HG03378 (cell line): ENCODE data around the gene RPL27A.
A peak's percentile ranks its signal among the peaks of the same experiment; 100 is the strongest.

Source experiments
- ATAC-seq: cut with Tn5 transposase; IDR thresholded peaks from one replicate; pipeline ENCODE4 v1.9.1; 2021; ENCODE audit warnings: mild to moderate bottlenecking, moderate library complexity; ENCODE audit not compliant: unreplicated experiment

RPL27A gene

DNA sequence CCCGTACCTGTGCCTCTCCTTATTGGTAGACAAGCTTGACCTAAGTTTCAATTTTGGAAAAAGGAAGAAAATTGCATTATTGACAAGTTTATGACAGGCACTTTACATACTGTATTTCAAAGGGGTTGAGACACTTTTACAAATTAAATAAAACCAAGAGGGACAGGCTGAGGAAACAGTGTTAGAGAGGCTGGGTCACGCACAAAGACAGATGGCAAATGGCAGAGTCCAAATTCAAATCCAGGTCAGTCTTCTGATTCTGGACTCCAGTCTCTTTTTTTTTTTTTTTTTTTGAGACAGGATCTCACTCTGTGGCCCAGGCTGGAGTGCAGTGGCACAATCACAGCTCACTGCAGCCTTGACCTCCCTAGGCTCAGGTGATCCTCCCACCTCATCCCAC is 10.2 kb upstream of the RPL27A start:
- no peak for ATAC-seq

DNA sequence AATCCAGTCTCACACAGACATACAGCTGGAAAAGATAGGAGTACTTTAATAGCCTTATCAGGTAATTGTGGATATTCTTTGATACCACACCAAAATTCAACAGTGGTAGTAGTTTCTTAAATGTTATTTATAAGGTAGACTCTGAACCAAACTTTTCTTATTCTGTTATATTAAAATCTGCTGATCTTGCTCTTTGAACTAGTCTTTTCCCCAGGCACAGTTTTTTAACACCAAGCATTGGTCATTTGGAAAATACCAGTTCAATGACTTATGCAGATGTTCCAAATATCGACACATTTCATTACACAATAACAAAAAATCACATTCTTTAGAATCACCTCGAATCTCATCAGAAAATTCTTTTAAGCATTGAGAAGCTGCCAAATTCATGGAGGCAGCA is 7.7 kb upstream of the RPL27A start:
- ATAC-seq = no peak

DNA sequence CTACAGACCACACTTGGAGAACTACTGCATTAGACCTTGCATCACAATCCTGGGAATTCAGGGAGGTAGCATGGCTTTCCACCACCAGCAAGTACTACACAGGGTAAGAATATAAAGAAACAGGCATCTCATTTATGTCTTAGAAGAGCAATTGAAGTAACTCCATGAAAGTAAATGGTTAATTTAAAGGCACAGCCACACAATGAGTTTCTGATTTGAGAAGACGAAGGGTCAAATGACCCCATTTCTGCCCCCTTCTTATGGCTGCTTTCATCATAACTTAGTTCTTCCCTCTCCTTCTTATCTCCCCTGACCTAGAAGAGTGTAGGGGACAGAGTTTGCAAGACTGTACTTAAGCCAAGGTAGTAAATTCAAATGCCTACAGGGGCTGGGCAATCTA is 6.1 kb upstream of the RPL27A start:
- no peak for ATAC-seq

DNA sequence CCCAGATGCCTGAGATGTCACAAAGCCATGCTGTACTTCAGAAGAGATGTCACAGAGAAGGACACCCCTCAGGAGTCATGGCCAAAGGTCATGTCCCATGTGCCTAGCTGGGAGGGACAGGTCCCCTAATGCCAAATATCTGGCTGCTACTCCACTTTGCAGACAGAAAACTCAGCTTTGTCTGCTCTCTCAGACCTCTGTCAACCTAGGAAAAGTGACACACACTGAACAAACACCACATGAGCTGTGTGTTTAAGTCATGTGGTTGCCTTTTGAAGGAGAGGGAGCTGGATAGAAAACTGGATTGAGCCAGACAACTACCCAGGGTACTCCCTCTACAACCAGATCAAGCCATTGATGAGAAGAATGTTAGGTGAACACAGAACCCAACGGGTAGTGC is 3.6 kb upstream of the RPL27A start:
- no peak for ATAC-seq

DNA sequence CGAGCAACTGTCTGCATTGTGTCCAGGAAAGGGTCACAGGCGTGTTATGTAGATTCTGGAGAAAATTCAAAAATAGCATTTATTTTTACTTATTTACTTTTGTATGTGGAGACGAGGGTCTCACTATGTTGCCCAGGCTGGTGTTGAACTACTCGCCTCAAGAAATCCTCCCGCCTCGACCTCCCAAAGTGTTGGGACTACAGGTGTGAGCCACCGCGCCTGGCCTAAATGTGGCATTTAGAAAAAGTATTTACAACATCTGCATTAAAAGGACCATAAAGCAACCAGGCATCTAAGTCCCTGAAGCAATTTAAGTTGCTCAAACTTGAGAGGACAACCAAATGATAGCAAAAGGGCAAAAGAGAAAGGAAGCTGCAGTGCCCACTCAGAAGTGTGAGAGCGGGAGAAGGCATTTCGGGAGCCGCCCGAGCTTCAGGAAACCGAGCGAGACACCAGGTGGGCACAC is 722 bp upstream of the RPL27A start:
- no peak for ATAC-seq

DNA sequence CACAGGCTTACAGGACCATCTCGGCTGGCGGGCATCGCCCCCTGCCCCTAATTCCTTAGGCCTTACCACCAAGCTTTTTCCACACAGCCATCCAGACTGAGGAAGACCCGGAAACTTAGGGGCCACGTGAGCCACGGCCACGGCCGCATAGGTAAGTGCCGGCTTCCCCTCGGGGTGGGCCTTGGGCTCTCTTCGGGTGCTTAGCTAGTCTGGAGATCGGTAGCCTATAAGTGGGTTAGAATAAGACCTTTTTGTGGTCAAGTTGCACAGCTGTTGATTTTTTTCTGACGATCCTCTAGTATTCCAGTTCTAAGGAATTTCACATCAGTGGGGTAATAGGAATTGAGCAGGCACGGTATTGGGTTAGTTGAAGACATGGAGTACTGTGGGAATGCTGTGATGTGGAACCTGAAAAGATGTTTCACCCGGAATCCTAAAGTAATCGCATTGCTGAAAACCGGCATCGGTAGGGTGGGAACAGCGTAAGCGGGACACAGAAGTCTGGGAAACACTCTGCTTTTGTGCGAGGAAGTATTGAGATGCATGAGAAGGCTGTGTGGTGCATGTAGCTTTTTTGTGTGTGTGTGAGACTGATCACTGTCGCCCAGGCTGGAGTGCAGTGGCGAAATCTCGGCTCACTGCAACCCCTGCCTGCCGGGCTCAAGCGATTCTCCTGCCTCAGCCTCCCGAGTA is 669 bp downstream of the RPL27A start:
- no peak for ATAC-seq

DNA sequence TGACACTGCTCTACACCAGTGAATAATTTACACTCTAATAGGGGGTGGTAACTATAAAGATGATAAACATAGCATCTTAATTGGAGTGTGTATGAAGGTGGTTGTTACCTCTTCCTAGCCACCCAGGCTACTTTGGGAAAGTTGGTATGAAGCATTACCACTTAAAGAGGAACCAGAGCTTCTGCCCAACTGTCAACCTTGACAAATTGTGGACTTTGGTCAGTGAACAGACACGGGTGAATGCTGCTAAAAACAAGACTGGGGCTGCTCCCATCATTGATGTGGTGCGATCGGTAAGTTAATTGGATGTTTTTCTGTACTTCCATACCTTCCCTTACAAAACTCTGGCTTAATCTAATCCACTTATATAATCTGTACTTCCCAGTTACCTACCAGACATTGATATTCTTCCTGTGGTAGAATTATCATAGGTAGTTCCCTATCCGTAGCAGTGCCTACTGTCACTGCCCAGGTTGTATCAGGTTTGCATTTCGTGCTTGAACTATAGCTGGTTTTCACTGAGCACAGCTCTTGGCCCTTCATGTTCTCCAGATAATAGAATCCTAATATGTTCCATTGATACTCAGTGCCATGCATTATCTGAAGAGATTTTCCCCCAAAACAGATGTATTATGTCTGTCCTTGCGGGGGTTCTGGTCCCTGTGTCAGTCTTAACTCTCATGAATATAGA is 2.2 kb downstream of the RPL27A start:
- ATAC-seq = no peak

DNA sequence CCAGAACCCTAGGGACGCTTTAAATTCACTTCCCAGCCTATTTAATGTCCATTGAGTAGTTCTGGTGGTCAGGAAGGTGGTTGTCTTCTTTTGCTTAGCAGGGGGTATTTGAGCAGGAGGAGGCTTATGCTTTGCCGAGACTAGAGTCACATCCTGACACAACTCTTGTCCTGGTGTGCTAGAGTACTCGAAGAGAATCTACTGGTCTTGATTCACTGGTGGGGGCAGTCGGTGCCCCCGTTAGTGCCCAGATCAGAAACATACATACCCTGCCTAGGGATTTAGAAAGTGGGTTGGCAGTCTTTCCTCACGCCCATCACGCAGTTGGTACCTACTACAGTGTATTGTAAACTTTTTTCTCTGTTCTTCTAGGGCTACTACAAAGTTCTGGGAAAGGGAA is 2.7 kb downstream of the RPL27A start:
- no peak for ATAC-seq

DNA sequence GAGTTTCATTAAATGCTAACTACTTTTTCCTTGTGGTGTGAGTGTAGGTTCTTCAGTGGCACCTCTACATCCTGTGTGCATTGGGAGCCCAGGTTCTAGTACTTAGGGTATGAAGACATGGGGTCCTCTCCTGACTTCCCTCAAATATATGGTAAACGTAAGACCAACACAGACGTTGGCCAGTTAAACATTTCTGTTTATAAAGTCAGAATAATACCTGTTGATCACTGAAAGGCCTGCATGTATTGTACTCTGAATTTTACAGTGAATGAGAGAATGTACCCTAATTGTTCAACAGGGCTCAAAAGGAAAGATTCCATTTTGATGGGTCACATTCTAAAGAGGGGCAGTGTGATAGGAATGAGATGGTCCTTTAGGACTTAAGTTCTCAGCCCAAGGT is 3.2 kb downstream of the RPL27A start:
- no peak for ATAC-seq

DNA sequence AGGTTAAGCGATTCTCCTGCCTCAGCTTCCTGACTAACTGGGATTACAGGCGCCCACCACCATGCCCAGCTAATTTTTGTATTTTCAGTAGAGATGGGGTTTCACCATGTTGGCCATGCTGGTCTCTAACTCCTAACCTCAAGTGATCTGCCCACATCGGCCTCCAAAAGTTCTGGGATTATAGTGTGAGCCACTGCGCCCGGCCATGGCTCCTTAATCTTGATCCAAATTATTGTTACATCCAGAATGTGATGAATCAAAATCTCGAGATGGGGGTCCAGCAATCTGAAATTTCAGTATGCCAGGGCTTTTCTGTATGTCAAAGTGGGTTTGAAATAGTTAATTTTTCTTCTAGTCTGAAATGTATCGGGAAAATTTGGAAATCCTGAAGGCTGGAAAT is 3.7 kb downstream of the RPL27A start:
- no peak for ATAC-seq

DNA sequence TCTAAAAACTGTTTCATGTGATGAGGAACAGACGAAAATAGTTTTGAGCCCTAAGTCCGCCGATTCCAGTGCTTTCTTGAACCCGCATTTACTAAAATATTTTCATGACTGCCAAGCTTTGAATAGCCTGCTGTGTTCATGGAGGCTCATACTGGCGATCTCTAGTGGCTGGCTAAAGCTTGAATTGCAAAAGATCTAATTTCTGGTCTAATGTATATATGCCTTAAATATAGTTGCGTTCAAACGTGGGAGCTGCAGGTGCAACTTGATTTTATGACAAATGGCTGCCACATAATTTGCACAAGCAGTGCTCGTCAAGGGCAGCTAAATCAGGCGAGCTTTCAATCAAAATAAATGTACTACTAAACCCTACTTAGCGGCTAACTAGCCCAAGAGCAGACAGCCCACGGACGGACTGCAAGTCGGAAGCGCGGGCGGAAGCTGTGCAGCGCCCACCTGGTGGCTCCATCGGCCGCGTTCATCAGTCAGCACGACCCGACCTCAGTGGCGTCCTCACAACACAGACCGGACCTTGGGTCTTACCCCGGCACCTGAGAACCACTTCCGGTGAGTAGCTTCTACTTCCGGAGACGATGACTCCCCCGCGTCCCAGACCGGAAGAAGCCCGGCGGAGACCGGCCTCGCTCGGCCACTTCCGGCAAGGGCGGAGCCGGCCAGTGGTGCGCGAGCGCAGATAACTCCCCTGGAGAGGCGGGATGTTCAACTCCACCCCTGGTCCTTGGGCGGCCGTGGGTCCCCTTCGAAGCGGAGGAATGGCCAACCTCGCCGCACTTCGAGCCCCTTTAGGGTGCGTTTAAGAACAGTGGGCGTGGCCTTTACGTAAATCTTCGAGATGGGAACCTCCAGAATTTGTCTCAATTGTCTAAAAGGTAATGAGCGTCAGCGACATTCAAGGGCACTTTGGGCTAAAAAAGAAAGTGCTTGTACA is 6.1 kb downstream of the RPL27A start:
- ATAC-seq = peak; percentile 85

DNA sequence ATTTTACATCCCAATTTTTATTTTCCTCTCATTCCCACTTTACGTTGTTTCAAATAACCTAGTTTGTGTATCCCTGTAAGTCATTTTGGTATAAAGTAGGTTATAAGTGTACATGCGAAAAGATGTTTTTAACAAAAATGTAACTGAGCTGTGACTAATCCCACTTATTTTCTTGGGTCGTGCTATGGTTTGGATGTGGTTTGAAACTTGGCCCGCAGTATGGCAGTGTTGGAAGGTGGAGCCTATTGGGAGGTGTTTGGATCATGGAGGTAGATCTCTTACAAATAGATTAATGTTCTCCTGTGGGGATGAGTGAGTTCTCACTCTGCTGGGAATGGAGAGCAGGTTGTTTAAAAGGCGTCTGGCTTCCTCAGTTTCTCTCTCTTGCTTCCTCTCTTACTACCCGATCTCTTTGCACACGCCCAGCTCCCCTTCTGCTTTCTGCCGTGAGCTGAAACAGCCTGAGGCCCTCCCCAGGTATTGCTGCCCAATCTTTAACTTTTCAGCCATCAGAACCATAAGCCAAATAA is 7.2 kb downstream of the RPL27A start:
- ATAC-seq = no peak

DNA sequence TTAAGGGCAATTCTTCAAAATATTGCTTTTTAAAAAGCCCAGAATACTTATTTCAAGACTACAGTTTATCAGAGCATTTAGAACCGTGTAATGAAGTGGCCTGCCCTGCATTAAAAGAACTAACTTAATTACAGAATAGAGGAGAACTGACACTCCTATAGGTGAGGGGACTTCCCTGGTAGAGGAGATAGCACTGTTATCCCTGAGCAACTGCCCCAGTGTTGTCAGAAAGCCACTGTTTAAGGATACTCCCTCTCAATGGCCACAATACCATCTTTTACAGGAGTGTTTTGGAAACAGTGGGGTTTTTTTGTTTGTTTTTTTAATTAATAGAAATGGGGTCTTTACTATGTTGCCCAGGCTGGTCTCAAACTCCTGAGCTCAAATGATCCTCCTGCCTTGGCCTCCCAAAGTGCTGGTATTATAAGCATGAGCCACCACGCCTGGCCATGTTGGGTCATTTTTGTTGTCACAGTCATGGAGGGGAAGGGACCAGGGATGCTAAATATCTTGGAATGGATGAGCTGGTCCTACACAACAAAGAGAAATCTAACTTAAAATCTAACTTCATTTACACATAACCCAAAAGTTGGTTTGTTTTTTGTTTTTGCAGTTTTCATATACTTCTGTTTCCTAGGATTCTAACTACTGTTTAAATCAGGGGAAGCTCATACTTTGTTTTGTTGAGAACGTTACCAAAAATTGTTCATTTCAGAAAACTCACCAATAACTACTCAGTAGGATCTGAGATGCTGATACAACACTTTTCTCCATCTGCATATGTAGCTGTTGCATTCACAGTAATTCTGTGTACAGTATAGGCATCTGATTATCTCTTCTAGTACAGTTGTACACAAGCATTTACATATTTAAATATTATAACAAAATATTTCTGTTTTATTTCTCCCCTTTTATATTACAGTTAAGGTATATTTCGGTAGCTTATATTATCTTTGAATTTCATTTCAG is 8.1 kb downstream of the RPL27A start:
- ATAC-seq = no peak

DNA sequence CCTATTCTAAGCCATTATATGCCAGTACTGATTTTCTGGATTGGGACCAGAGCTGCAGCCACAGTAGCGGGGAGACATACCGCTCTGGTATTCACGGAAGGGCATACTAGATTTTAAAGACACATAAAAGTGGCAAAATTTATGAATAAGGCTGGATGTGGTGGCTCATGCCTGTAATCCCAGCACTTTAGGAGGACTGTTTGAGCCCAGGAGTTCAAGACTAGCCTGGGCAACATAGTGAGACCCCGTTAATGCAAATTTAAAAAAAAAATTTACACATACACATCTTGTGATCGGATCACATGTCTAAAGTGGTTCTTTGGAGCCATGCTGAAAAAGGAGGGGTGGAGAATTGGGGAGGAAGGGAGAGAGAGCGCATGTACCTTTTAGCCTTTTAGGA is 9.0 kb downstream of the RPL27A start:
- ATAC-seq = no peak

DNA sequence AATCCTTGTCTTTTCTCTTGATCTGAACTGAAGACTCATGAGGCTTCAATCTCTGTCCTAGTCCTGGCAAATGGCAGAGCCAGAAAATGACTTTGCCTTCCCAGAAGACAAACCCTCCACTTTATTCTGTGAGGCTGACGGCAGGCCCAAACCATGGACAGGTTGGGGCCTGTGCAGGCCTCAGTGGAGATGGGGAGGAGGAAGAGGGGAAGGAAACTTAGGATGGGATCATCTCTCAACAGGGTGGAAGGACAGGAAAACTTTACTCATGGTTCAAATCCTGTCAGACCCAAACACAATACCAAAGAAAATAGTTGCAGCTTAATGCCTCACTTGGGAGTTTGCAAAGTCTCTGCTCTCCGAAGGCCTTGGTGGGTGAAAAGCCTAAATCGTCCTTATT is 9.8 kb downstream of the RPL27A start:
- no peak for ATAC-seq

DNA sequence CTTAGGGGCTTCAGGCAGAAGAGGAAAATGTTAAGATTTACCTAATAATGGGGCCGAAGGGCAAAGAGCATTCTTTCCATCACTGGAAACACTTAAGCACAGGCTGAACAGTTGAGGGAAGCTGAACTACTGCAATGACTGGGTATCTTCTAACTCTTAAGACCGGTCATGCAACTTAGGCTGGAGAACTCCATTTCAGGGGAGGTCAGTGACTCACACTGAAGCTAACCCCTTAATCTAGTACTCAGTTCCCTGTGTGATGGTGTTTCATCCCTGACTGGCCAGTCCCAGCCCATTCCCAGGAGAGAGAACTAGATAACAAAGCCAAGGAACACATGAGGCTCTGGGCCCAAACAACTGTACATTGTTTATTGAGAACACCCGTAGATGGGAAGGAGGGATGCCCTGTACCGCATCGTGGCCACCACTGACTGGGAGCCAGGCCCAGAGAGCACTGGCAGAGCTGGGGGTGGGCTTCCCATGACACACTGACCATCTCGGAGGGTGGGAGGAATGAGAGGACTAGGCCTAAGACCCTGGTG is 10.5 kb downstream of the RPL27A start:
- ATAC-seq = no peak

DNA sequence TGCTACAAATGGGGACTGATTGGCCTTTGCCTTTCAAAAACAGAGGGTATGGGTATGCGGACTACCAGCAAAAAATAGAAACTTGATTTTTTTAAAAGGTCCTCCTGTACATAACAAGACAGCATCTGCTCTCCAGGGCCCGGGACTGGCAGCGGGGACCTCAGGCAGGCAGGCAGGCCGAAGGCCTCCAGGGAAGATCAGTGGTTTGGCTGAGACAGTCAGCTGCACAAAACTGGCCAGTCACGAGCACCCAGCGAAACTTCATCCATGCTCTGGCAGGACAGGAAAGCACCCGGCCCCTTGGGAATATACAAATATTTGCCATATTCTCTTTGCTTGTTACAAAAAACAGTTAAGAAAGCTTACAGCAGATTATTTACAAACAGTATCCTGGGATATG is 11.0 kb downstream of the RPL27A start:
- ATAC-seq = no peak

DNA sequence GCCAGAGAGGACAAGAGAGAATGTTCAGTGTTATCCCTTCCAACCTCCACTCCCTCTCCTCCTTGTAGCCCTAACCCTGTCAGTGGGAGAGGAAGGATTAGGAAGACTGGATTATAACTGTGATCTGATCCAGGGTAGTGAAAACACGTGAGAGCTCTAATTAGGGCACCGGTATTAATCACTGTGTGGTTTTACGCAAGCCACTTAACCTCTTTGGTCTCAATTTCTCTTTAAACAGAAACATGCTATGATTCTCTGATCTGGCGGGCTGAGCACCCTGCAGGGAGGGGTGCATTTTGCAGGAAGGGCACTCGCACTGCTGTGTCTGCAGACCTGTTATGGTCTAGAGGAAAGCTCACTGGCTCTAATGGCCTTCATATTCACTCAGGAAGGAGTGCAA is 11.5 kb downstream of the RPL27A start:
- no peak for ATAC-seq

DNA sequence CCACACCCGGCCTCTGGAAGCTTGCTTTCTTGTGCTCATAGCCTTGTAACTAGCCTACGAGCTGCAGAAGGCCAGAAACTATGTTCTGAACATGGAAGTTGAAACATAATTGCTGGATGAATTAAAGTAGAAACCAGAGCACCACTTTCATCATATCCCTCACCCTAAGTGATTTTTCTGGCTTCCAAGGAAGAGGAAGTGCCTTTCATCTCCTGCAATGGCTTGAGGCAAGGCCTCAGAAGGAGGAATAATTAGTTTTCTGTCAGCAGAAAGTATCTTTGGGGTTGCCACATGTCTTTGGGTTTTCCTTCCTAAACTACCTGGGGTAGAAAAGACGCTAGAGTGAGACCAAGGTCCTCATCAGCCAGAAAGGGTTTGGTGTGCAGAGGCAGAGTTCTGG is 14.5 kb downstream of the RPL27A start:
- no peak for ATAC-seq

DNA sequence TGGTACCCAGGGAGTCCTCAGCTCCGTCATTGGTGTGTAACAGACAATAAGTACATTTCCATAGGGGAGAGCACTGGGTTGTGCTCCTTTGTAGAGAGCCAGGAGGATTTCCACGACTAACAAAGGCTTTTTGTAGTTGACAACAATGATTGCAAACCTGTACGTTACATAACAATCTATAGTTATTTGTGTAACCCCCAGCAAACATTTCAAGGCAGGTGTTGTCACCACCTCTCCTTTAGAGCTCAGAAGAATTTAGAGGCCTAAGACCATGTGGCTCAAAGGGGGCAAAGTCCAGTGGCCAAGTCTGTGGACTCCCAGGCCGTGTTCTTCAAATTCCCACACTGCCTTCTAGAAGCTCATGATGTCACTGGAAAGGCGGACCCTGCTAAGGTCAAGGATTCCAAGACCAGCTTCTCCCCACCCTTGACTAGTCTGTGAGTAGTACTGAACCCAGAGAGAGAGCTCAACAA is 15.8 kb downstream of the RPL27A start:
- no peak for ATAC-seq
